GM19351 (cell line): ENCODE measurements around the gene RNF34.

ENCODE experiments used
- ATAC-seq: cut with Tn5 transposase; IDR thresholded peaks from one replicate; pipeline ENCODE4 v1.9.1; 2021; ENCODE audit warnings: mild to moderate bottlenecking, moderate library complexity; ENCODE audit not compliant: unreplicated experiment

The RNF34 gene

DNA sequence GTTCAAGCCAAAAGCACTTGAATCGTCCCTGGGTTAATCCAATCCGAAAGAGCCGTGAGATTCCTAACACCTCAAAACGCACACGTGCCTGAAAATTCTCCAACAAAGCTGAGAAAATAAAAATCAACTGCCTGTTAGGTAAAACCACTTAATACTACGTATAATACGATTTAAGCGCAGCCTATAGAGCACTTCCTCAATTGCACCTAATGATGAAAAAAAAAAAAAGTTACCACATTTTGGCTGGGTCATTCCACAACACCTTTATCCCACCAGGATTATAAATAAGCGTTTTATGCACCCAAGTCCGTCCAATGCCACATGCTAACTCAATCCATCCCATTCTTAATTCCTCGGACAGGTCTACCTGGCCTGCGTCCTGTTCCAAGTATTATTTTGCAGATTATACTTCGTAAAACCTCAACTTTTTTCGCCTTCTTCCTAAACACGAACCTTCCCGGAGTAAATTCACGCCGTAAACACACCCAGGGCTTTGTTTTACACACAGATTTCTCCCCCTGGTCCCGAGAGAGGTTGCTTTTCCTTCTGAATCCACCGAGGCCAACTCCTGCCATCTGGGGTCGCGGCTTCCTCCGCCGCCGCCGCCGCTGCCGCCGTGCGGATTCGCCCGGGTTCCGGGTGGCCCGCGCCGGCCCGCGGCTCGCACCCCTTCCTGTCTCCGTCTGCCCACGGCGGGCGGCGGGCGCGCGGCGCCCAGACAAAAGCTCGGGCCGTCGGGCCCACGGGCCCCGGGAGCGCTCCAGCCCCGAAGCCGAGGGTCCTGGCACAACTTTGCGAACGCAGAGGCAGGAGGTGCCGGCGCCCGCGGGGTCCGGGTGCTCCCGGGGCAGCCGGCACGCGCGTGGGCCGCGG, 66.2 kb downstream of the RNF34 start:
- no peak for ATAC-seq

DNA sequence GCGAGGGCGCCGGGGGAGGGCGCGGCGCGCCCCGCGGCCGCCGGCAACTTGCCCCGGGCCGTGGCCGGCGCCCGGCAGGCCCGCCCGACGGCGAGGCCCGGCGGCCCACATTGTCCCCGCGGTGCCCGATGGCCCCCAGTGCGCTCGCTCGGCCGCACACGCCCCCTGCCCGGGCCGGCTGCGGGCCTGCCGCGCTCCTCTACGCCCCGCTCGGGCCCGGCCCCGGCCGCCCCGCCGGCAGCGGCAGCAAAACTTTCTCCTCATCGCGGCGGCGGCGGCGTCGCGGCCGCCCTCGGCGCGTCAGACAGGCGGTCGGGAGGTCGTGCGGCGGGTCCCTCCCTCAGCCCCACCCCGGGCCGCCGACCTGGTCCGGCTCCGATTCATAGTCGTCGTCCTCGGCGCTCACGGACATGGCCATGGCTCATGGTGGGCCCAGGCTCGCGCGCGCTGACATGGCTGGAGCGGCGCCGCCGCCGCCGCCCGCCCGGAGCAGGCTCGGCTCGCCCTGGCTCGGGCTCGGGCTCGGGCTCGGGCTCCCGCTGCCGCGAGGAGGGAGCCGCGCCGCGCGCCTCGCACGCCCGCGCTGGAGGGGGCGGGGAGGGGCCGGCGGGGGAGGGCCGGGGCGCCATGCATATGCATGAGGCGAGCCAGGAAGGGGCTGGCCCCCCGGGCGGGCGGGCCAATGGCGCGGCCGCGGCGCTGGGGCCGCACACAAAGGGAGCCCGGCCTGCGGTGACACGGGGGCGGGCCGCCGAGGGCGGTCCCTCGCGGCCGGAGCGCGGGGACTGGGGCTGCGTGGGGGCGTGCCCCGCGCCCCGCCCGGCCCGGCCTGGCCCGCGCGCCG, 67.1 kb downstream of the RNF34 start:
- peak; percentile 84 for ATAC-seq

DNA sequence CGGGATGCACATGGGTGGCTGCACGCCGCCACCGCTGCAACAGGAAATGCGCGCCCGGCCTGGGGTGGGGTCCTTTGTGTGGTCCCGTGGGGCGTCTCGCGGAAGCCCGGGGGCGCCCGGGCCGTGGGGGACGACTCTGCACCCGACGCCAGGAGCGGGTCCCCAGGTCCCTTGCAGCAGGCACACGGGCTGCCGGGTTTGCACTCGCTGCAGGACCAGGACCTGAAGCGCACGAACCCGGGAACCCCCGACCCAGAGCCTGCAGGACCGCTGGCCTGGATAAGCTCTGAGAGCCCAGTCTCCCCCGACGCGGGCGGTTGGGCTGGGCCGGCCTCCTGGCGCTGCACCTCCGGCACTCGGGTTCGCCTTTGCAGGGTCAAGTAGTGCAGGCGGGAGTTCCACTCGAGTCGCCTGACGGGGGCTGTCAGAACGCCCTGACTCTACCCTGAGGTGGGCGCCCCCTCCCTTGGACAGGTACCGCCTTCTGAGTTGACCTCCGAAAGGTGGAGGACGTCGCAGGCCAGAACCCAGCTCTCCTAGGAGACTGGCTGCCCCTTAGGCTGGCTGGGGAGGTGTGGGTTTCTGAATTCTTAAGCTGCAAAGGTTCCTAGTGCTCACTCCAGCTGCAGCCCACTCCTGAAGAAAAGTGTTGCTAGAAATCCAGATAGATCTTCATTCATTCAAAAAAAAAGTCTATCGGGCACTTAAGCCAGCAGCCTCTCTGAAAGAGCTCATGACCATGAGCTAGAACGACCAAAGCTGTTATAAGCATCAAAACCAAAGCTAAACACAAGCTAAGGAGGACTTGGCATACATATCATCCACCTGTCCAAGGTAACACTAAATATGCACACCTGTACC, 68.0 kb downstream of the RNF34 start:
- no peak for ATAC-seq

DNA sequence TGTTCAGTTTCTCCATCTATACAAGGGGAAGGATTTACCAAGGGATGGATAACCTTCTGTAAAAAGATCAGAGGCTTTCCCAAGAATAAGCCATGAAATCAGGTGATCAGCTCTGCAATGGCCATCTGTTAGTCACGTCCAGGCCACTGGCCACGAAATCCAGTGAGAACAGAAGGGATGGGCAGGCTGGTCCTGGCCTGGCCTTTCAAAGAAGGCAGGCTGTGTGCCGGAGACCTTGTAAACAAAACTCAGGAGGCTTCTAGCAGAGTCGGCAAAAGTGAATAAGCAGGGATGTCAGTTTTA, 68.5 kb downstream of the RNF34 start:
- no peak for ATAC-seq

DNA sequence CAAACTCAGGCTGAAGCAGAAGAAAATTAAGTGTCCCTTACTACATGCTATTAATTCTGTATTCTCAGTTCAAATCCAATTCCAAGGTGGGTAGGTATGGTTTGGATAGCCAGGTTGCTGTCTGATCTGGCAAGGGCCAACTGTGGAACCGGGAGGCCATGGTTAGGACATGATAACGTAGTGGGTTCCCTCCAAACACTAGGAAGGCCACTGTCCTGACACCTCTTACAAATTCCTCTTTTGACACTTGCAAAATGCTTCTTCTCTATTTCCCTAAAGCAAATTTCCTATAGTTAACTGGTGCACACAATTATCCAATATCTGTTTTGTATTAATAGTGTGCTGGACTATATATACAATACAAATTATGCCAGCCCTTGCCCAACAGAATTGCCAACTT, 70.8 kb downstream of the RNF34 start:
- no peak for ATAC-seq

DNA sequence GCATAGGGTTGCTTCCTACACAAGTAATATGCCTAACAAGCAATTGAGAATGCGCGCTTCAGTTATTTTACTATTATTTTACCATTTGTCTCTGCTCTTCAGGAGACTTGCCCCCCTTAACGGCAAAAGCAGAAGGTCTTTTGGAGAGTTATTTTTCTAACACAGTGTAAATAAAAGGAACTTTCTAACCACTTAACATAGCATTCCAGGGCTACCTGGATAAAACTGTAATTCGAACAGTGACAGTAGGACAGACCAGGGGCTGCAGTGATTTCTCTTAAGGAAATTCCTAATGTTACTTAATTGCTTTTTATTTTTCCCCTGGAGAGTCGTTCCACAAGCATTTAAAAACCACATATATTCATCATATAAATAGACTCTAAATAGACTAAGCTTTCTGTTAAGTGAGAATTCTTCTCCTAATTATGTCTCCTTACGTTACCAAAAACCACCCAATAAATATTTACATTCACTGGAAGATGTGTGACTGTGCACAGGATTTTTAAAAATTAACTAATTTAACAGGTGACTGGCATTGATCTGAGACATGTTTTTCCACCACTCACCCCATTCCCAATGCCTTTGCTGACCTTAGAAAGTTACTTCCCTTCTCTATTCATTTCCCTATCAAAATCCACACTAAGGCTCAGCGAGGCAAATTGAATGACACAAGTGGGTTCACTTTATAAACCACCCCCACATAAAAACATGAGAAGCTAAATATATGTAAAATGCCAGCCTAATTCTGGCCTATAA, 72.4 kb downstream of the RNF34 start:
- ATAC-seq, result no peak
